GM20000 (cell line): Measurements from ENCODE around the gene NKX6-2.
A peak's percentile ranks its signal among the peaks of the same experiment; 100 is the strongest.

ENCODE experiments used
- DNase-seq: peaks from one replicate; pipeline ENCODE4 v3.0.0; 2012; ENCODE audit warnings: low spot score
- CTCF ChIP-seq: IDR thresholded peaks from 2 replicates; pipeline ENCODE4 v1.5.1; 2012; ENCODE audit warnings: mild to moderate bottlenecking, control low read depth; ENCODE audit errors: extremely low read depth, missing control alignments

NKX6-2 gene

DNA sequence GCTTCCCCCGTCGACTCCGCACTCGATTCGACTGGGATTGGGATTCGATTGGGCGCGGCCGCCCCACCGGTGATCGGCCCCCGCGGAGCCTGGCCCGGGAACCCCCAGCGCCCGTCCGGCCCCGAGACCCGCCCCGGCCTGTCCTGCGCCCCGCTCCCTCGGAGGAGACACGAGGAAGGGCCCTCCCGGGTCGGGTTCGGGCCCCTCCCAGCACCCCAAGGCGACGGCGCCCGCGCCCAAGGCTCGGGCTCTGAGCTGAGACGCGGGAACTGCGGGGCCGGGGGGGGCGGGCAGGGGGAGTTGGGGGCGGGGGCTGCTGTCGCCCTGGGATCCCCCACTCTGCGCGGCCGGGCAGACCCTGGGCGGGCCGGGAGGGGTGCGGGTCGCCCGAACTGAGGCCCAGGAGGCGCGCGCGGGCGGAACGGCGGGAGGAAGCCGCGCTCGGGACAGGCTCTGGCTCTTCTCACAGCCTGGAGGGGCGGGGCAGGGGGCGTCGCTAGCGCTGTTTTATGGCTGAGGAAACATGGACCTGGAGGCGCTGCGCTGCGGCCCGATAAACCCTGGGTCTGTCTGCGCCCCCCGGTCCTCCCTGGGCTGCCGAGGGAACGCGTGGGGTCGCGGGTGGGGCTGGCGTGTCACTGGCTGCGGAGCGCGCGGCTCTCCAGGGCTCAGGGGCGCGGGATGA is 1.7 kb upstream of the NKX6-2 start:
- no peak for DNase-seq
- TF ChIP-seq CTCF, result no peak

DNA sequence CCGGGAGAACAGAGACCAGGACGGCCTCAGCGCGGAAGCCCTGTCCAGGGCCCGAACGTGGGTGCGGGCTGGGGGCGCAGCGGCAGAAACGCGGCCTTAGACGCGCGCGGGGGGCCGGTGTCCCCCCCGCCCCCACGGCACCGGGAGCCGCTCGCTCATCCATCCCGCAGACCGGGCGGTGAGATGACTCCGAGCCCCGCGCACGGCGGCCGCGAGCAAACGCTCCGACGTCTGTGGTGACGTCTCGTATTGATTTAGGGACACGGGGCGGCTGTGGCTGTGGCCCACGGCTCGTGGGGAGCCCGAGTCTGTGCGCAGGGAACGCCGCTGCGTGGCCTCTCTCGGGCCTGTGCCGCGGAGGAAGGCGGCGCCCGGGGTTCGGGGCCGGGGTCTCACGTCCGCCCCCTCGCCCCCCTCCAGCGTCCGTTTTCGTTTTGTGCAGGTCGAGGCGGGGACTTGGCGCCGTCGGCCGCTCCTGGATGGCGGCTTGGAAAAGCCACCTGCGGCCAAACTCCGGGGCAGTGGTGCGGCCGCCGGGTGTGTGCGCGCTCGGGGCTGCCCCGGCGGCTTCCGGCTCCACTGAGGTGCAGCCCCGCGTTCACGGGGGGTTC is 1.0 kb upstream of the NKX6-2 start:
- DNase-seq, result peak; percentile 69
- TF ChIP-seq CTCF, result no peak

GRCh38 chr10:132786476-132786883 is 533 bp upstream of the NKX6-2 start:
- TF ChIP-seq CTCF, result no peak

DNA sequence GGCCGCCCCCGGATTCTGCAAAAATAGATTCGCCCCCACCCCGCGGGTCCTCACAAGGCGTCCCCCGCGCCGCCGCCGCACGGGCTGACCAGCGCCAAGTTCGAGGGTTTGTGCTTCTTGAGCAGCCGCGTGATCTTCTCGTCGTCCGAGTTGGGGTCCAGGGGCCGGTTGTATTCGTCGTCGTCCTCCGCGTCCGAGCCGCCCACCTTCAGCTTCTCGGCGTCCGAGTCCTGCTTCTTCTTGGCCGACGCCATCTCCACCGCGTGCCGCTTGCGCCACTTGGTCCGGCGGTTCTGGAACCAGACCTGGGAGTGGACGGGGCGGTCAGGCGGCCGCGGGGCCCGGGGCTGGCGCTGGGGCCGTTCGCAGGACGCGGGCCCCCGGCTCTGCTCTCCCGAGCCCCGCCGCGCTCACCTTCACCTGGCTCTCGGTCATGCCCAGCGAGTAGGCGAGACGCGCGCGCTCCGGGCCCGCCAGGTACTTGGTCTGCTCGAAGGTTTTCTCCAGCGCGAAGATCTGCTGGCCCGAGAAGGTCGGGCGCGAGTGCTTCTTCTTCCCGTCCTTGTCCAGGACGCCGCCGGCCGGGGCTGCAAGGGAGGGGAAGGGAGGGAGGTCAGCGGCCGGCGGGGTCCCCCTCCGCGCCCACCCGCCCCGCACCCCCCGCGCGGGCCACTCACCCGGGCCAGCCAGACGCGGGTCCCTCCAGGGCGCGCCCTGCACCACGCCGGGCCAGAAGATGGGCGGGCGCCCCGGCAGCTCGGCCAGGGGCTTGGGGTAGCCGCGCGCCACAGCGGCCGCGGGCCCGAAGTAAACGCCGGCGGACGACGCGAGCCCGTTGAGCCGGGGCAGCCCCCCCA is 853 bp downstream of the NKX6-2 start:
- no peak for TF ChIP-seq CTCF
- no peak for DNase-seq

More at GRCh38 chr10:132786476-132786883, 533 bp upstream of the NKX6-2 start:
- peak; percentile 70 for DNase-seq

- DNase-seq, result no peak
- TF ChIP-seq CTCF, result no peak
Measured at GRCh38 chr10:132783940-132784865, 1.7 kb downstream of the NKX6-2 start.

- no peak for TF ChIP-seq CTCF
- DNase-seq, result no peak
Measured at GRCh38 chr10:132783165-132783939, 2.6 kb downstream of the NKX6-2 start.
